GM20000 (cell line): ENCODE measurements around the gene ENTPD6.

Experiments used
- DNase-seq: peaks from one replicate; pipeline ENCODE4 v3.0.0; 2012; ENCODE audit warnings: low spot score
- TF ChIP-seq, protein P1 (sequence below): IDR thresholded peaks from 2 replicates; pipeline ENCODE4 v1.5.1; 2012; ENCODE audit warnings: mild to moderate bottlenecking, control low read depth; ENCODE audit errors: extremely low read depth, missing control alignments

ENTPD6 gene

GRCh38 chr20:25247956-25248785, 52.7 kb downstream of the ENTPD6 start, which contains the start of gene PYGB:
Gene PYGB (plus strand): TSS chr20:25248085. CDS start chr20:25248179, 94 bp downstream.
- TF ChIP-seq, protein P1, sequence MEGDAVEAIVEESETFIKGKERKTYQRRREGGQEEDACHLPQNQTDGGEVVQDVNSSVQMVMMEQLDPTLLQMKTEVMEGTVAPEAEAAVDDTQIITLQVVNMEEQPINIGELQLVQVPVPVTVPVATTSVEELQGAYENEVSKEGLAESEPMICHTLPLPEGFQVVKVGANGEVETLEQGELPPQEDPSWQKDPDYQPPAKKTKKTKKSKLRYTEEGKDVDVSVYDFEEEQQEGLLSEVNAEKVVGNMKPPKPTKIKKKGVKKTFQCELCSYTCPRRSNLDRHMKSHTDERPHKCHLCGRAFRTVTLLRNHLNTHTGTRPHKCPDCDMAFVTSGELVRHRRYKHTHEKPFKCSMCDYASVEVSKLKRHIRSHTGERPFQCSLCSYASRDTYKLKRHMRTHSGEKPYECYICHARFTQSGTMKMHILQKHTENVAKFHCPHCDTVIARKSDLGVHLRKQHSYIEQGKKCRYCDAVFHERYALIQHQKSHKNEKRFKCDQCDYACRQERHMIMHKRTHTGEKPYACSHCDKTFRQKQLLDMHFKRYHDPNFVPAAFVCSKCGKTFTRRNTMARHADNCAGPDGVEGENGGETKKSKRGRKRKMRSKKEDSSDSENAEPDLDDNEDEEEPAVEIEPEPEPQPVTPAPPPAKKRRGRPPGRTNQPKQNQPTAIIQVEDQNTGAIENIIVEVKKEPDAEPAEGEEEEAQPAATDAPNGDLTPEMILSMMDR = no peak
- DNase-seq = peak; percentile 98

DNA sequence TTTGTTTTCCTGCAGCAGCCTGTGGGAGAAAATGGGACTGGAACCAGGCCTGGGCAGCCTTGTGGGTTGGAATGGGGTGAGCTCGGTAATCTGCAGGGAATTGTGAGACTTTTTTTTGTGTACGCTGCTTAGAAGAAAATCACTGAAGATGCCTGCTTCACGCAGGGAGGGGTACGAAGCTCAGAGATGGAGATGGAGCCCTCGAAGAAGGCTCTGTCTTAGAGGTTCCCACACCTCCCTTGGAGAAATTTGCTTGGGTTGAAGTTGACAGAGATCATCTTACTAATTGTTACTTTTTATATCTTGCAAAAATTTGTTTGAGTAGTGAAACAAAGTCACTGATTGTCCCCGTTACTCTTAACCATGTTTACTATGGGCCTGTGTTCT, 53.3 kb downstream of the ENTPD6 start:
- TF ChIP-seq, protein P1 = no peak
- no peak for DNase-seq

- TF ChIP-seq, protein P1 = no peak
- DNase-seq = no peak
Observed at GRCh38 chr20:25249198-25249931, 53.9 kb downstream of the ENTPD6 start.

GRCh38 chr20:25250508-25250907, 55.0 kb downstream of the ENTPD6 start:
- no peak for DNase-seq
- TF ChIP-seq, protein P1 = no peak

- DNase-seq = no peak
- TF ChIP-seq, protein P1 = no peak
Observed at GRCh38 chr20:25251019-25251418, 55.5 kb downstream of the ENTPD6 start.

DNA sequence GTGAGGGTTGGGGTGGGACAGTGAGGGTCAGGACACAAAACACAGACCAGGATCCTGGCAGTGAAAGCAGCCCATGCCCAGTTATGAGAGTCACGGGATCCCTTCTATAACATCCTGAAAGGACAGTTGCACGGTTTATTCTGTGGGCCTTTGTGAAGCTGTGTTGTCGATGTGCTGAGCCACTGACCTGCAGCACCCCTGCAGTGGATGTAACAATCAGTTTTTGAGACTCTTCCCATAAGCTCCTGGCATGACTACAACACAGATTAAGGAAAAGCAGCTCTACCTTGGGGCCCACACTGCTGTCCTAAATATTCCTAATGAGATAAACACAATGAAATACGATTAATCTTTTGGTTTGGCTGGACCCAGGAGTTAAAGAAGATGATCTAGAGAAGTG, 56.0 kb downstream of the ENTPD6 start:
- DNase-seq = no peak
- TF ChIP-seq, protein P1 = no peak

DNA sequence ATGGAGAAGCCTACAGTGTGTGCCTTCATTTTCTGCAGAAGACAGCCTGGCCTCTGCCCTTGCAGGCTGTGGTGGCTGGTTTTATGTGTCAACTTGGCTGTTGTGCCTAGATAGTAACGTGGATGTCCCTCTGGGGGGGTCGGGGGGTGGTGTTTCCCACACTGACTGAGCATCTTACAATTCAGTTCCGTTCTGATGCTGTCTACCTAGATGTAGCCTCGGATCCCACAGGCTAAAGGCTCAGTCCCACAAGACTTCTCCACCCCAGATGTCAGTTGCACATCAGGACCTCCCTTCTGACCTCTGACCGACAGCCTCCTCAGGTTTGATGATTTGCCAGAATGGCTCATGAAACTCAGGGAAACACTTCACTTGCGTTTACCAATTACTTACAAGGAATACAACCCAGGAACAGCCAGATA, 56.7 kb downstream of the ENTPD6 start:
- DNase-seq = no peak

More for the DNA sequence above, 56.7 kb downstream of the ENTPD6 start:
- TF ChIP-seq, protein P1 = no peak
